ENCODE results near the gene ATP8A2. TPM values are rescaled to one million over a fixed set of nuclear protein-coding genes. Genes with fewer than 3 reads are reported as not detected.

ATP8A2 gene
- total and polyA plus RNA-seq, 10 of the 15 experiments (the other 5 are each of a cell fraction or from before 2014, with no cell fraction given), result 0.01 to 0.04 (median 0.04) TPM; not detected in 7

GRCh38 chr13:25906191-25906661 is 534.5 kb downstream of the ATP8A2 start:
- BruUV-seq (replicated peaks), result no TSS peak

GRCh38 chr13:25908366-25908765 is 536.6 kb downstream of the ATP8A2 start:
- ChIA-PET RAD21 (ENCODE audit: unreplicated experiment) (no interaction called here), CTCF (no interaction called here), POLR2A (no interaction called here), SMC1A (ENCODE audit: uncharacterized antibody, unreplicated experiment) (no interaction called here)
- Histone ChIP-seq H3K27ac (ENCODE audit: control insufficient read depth, insufficient read depth) (no peak overlapping the region), H3K9ac (ENCODE audit: control insufficient read depth, insufficient read depth, low read length) (no peak overlapping the region), H3K36me3 (ENCODE audit: control insufficient read depth in 2 of 2, insufficient read depth in 2 of 2, low read length in 1 of 2) (no peaks in the 10 kb centered on the region), H4K20me1 (ENCODE audit: control insufficient read depth, insufficient read depth) (no peaks in the 10 kb centered on the region), H2AFZ (ENCODE audit: control insufficient read depth, low read depth, low read length) (no peak overlapping the region), H3K4me2 (ENCODE audit: control insufficient read depth, insufficient read depth) (no peak overlapping the region), H3K79me2 (ENCODE audit: control insufficient read depth, insufficient read depth, low read length) (no peaks in the 10 kb centered on the region), H3K4me3 (no peak overlapping the region), H3K9me3 (replicated peaks; ENCODE audit: control insufficient read depth, insufficient read depth, low read length) (no peaks in the 10 kb centered on the region; the same call in 1 of the 3 replicates), H3K4me1 (ENCODE audit: control insufficient read depth, insufficient read depth, low read length) (peaks cover 3% of the 10 kb centered on the region), H3K27me3 (replicated peaks in 1 of 2; ENCODE audit: control insufficient read depth in 2 of 2, insufficient read depth in 2 of 2, low read length in 1 of 2) (no peaks in the 10 kb centered on the region)
- 13% methylated on average over 4 of the region's 4 CpGs for WGBS (ENCODE audit: insufficient coverage, insufficient replicate concordance, low lambda C conversion rate, missing lambda C conversion rate)
- no TSS peak for BruUV-seq (replicated peaks)
- in situ Hi-C loops (cut with MboI) (no loop called here), intact Hi-C loops (cut with micrococcal nuclease; ENCODE audit: unreplicated experiment) (no loop called here)
- no peak for TF ChIP-seq ZSCAN29 (IDR thresholded peaks at IDR 0.05)
- TF ChIP-seq POLR2A (IDR thresholded peaks at IDR 0.05; ENCODE audit: low read depth, low read length), result no peak
- no peak for TF ChIP-seq ATF7 (IDR thresholded peaks at IDR 0.05; ENCODE audit: low read depth)
- TF ChIP-seq IRF5 (IDR thresholded peaks at IDR 0.05; ENCODE audit: borderline replicate concordance), result no peak
- TF ChIP-seq MXI1 (IDR thresholded peaks at IDR 0.05; ENCODE audit: low read depth, low read length), result no peak
- TF ChIP-seq POU2F2 (IDR thresholded peaks at IDR 0.05; ENCODE audit: borderline replicate concordance, low read depth, low read length), result no peak
- TF ChIP-seq SREBF1 (IDR thresholded peaks at IDR 0.05; ENCODE audit: low read length), result no peak
- TF ChIP-seq JUNB (IDR thresholded peaks at IDR 0.05), result no peak
- TF ChIP-seq MTA3 (IDR thresholded peaks at IDR 0.05; ENCODE audit: borderline replicate concordance, low read length), result no peak
- TF ChIP-seq CREM (IDR thresholded peaks at IDR 0.05; ENCODE audit: low read depth), result no peak
- FAIRE-seq (no peak), ATAC-seq (no peak), DNase-seq (ENCODE audit: low read depth, low spot score) (no peak)

More at GRCh38 chr13:25906191-25906661, 534.5 kb downstream of the ATP8A2 start:
- POLR2A ChIA-PET, result no interaction called here
- FAIRE-seq (no peak), DNase-seq (ENCODE audit: low read depth, low spot score) (no peak), ATAC-seq (no peak)
- Histone ChIP-seq H3K79me2 (ENCODE audit: control insufficient read depth, insufficient read depth, low read length) (no peaks in the 10 kb centered on the region), H2AFZ (ENCODE audit: control insufficient read depth, low read depth, low read length) (no peak overlapping the region), H3K27me3 (replicated peaks in 1 of 2; ENCODE audit: control insufficient read depth in 2 of 2, insufficient read depth in 2 of 2, low read length in 1 of 2) (no peaks in the 10 kb centered on the region), H3K9me3 (replicated peaks; ENCODE audit: control insufficient read depth, insufficient read depth, low read length) (peaks cover 2% of the 10 kb centered on the region; the same call in 2 of the 3 replicates), H3K4me1 (ENCODE audit: control insufficient read depth, insufficient read depth, low read length) (peaks cover 12% of the 10 kb centered on the region), H3K9ac (ENCODE audit: control insufficient read depth, insufficient read depth, low read length) (no peak overlapping the region), H3K36me3 (ENCODE audit: control insufficient read depth in 2 of 2, insufficient read depth in 2 of 2, low read length in 1 of 2) (no peaks in the 10 kb centered on the region), H3K4me2 (ENCODE audit: control insufficient read depth, insufficient read depth) (no peak overlapping the region), H4K20me1 (ENCODE audit: control insufficient read depth, insufficient read depth) (no peaks in the 10 kb centered on the region), H3K27ac (ENCODE audit: control insufficient read depth, insufficient read depth) (no peak overlapping the region), H3K4me3 (no peak overlapping the region)
- intact Hi-C loops (cut with micrococcal nuclease; ENCODE audit: unreplicated experiment) (no loop called here), in situ Hi-C loops (cut with MboI) (no loop called here)
- CTCF ChIA-PET, result no interaction called here
- SMC1A ChIA-PET (ENCODE audit: uncharacterized antibody, unreplicated experiment), result no interaction called here
- RAD21 ChIA-PET (ENCODE audit: unreplicated experiment), result no interaction called here
- WGBS (ENCODE audit: insufficient coverage, insufficient replicate concordance, low lambda C conversion rate, missing lambda C conversion rate), result 6% methylated on average over 7 of the region's 7 CpGs
- TF ChIP-seq SP1 (IDR thresholded peaks at IDR 0.05; ENCODE audit: low read depth, low read length), result no peak
- peak in 1 of 2 experiments; percentile 44; a peak in 1 of 4 replicates for TF ChIP-seq ETV6 (conservative IDR thresholded peaks at IDR 0.05 in 1 of 2, IDR thresholded peaks at IDR 0.05 in 1 of 2; ENCODE audit: borderline replicate concordance in 1 of 2, low read depth in 1 of 2)

Data from GM12878 (cell line).